Left renal pelvis (tissue), 4 donors: ENCODE measurements around the gene RNU1-3. TPM values are rescaled to one million over a fixed set of nuclear protein-coding genes. Genes with fewer than 3 reads are reported as not detected.
"Not testable (repeated sequence)": the region's sequence is repeated elsewhere in the genome, so short reads cannot be mapped to it uniquely, and the experiment has no call there.

Experiments used
- DNase-seq, 4 donors: peaks; one replicate each; pipeline ENCODE4 v3.0.0-alpha.2; 2013; ENCODE audit warnings: low read depth in 4 of 4, low spot score in 3 of 4
- polyA plus RNA-seq, 4 donors: library from polyadenylated mRNA; unstranded; fragments of 120-200 nt; gene quantifications; one replicate each; pipeline ENCODE4 v1.2.1, GENCODE V29; 2013; ENCODE audit not compliant: insufficient read length in 4 of 4

Gene RNU1-3
- polyA plus RNA-seq, 4 donors, result not detected

DNA sequence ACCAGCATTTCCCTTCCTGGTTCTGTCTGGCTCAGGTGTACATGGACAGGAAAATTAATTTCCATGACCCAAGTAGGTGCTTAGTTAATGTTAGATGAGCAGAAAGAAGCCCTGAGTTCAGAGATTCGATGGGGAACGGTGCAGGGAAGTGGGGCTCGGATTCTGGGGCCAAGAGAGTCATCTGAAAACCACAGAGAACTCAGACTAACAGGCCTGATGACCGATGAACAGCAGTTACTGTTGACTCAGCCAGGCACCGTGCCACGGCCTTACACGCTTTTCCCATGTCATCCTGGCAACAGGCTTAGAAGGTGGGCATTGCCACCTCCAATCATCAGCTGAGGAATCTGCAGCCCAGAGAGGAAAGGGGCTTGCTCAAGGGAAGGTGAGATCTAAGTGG is 43.4 kb downstream of the RNU1-3 start:
- not testable (repeated sequence) for DNase-seq

DNA sequence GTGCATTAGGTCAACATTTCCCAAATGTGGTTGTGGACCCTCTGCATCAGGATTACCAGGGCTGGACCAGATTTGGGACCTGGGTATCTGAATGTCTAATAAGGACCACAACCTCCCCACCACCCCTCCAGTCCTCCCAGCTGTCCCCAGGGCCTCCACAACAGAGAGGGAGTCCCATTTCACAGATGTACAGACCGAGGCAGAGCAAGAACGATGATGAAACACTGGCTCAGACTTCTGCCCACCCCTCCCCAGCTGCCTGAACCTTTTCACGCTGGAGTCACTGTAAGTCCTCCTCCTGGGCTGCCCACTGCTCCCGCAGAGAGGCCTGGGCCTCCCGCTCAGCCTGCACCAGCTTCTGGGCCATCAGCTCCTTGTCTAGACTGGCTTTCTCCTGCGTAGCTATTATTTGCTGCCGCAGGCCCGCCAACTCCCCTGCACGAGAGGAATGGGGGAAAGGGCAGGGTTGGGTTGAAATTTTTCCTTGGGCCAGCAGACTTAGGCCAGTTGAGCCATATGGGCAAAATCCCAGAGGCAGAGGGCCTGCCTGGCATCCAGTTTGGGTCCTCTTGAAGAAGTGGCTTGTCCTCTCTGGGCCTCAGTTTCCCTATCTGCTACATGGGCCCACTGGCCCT is 45.0 kb downstream of the RNU1-3 start:
- not testable (repeated sequence) for DNase-seq

DNA sequence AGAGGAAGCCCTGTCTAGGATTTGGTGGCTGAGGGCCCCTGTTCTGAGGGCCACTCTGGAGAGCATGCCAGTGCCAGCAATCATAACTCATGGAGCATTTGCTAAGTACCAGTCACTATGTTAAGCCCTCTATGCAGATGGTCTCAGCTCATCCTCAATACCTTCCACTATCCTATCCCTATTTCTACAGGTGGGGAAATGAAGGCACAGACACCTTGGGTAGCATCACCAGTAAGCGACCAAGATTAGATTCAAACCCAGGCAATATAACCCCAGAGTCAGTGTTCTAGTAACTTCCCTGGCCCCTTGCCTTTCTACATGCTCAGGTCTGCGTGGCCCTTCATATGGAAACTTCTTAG is 45.5 kb downstream of the RNU1-3 start:
- DNase-seq, result no peak

- DNase-seq, result not testable (repeated sequence)
These were observed 46.8 kb downstream of the RNU1-3 start for GRCh38 chr1:16619803-16620501.

DNA sequence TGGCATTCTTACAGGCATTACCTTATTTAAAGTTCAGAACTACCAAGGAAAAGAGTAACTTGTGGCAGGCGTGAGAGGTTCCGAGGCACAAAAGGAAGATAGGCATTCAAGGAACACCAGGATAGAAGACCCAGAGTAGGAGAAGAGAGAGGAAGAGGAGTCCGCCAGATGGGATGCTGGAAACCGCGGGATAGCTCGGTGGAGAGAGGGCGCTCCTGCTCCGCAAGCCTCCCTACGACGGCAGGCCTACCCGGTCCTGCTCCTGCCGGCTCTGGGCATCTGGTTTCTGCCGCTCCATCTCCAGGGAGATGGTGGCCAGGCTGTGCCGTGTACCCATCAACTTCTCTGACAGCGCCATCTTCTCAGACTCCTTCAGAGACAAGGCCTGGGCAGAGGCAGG is 48.0 kb downstream of the RNU1-3 start:
- no peak for DNase-seq

DNA sequence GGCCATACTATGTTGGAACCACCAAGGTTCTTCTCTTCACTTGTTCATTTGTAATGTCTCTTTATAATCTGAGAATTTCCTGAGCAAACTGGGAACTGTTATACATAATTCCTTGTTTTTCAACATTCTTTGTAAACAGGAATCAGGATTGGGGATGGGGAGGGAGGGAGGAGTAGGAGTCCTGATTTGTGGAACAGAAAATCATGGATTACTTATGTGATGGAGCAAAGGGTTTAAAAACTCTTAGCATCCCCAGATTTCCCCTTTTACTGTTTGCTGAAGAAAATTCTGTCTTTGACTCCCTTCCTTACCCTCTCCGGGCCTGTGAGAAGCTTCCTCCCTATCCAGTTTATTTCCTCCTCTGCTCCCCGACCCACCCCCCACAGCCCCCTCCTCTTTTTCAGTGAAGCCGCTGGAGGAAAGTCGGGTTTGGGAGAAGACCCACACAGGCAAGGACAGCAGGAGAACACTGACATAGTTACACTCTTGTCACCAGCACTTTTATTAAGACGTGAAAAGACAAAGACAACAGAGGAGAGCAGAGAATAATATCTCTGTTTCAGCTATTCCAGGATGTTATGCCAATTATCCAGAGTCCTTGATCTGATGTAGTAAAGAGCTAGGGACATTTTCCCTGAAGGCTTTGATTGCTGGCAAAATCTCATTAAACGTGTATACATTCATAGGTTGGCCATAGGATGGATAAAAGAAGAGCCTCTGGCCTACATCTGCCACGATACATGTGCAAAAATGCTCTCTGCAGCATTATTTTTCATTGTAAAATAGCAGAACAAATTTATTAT is 48.8 kb downstream of the RNU1-3 start:
- no peak for DNase-seq

DNA sequence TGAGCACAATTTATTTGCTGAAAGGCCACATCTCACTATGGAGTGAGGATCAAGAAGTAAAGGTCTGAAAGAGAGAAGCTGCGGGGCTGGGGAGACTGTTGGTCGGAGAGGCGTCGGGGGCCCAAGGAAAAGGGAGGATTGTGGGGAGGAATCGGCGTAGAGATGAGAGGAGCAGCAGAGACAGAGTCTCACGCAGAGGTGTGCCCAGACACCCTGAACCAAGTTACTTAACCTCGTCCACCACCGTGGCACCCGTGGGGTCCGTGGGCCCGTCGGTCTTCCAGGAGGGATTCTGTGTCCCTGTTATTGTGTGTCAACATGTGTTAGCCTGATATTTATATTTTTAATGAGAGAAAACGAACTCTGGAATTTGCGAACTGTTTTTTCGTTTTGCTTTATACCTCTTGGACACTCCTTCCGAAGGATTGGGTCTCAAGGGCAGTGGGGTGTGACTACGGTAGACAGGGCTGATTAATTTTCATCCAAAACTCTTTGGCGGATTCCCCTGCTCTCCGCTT is 49.6 kb downstream of the RNU1-3 start:
- DNase-seq, result no peak

Other genes starting within 250 kb of the RNU1-3 start
- gene SPATA21, start 229.5 kb downstream of the RNU1-3 start, polyA plus RNA-seq, result under 1 TPM in 3 of 4 donors, not detected in 1; 0.12 to 0.17 (median 0.15) TPM
- gene NECAP2, start 226.2 kb downstream of the RNU1-3 start, polyA plus RNA-seq, result 10 to 100 TPM; 65.4 to 70.4 (median 67.9) TPM
- gene RNU1-1, start 152.7 kb downstream of the RNU1-3 start, polyA plus RNA-seq, result not detected
- 100 to 1,000 TPM in 1 of 4 donors, 10 to 100 TPM in 3; 76.0 to 161 (median 88.4) TPM for gene NBPF1, start 53.4 kb downstream of the RNU1-3 start, polyA plus RNA-seq
- gene RNU1-4, start 73.6 kb upstream of the RNU1-3 start, polyA plus RNA-seq, result not detected
- not detected for gene RNU1-2, start 229.0 kb upstream of the RNU1-3 start, polyA plus RNA-seq